ENCODE data around the gene DUSP15.
A peak's percentile ranks its signal among the peaks of the same experiment; 100 is the strongest.

Gene DUSP15

GRCh38 chr20:31908016-31908415 is 37.7 kb upstream of the DUSP15 start:
- peaks cover 0 to 5% of the 10 kb centered on the region in 2 donors for H3K4me1 ChIP-seq (ENCODE audit: control insufficient read depth in 2 of 2, insufficient read depth in 1 of 2, low read depth in 1 of 2, low read length in 2 of 2)

GRCh38 chr20:31907046-31907445 is 36.7 kb upstream of the DUSP15 start:
- H3K9ac ChIP-seq (ENCODE audit: low read depth, low read length, poor library complexity), result no peak overlapping the region
- no peak overlapping the region for H3K14ac ChIP-seq (ENCODE audit: low read length)
- no peak overlapping the region for H3K23ac ChIP-seq (ENCODE audit: low read depth, low read length, poor library complexity)
- H3K18ac ChIP-seq (ENCODE audit: low read length), result no peak overlapping the region
- no CpG with 5 or more reads among the region's 5 CpGs for WGBS, 2 donors (ENCODE audit: extremely low coverage in 2 of 2, insufficient read length in 2 of 2, insufficient replicate concordance in 1 of 2)
- H3K36me3 ChIP-seq (replicated peaks in 1 of 2; ENCODE audit: control insufficient read depth in 2 of 2, insufficient read depth in 2 of 2, low read length in 2 of 2), result no peaks in the 10 kb centered on the region
- H4K8ac ChIP-seq (ENCODE audit: low read depth, low read length), result no peak overlapping the region
- H2BK120ac ChIP-seq (ENCODE audit: low read depth, low read length), result no peak overlapping the region
- no peak overlapping the region for H2BK15ac ChIP-seq (ENCODE audit: low read length)
- H2BK5ac ChIP-seq (ENCODE audit: low read length), result no peak overlapping the region
- H2AK5ac ChIP-seq (ENCODE audit: low read depth, low read length), result no peak overlapping the region
- H3K4me2 ChIP-seq (ENCODE audit: insufficient read depth, low read length, poor library complexity, severe bottlenecking), result no peak overlapping the region
- H2BK12ac ChIP-seq (ENCODE audit: low read length), result no peak overlapping the region
- H3K4me3 ChIP-seq (ENCODE audit: low read length in 2 of 2), result no peak overlapping the region
- peaks cover 0 to 5% of the 10 kb centered on the region in 2 donors for H3K4me1 ChIP-seq (ENCODE audit: control insufficient read depth in 2 of 2, insufficient read depth in 1 of 2, low read depth in 1 of 2, low read length in 2 of 2)
- no peak overlapping the region for H3K27ac ChIP-seq (replicated peaks; ENCODE audit: low read length)
- no peak overlapping the region for H4K91ac ChIP-seq (ENCODE audit: low read depth, low read length, poor library complexity)
- no peaks in the 10 kb centered on the region for H3K79me1 ChIP-seq (ENCODE audit: low read depth, low read length)
- H3K27me3 ChIP-seq (ENCODE audit: control insufficient read depth in 3 of 3, insufficient read depth in 3 of 3, low read depth in 1 of 3, low read length in 3 of 3), result no peaks in the 10 kb centered on the region
- no peak for DNase-seq (ENCODE audit: low spot score)
- no peak overlapping the region for H2AFZ ChIP-seq (ENCODE audit: low read length)
- no peaks in the 10 kb centered on the region for H3K9me3 ChIP-seq (replicated peaks in 1 of 2; ENCODE audit: control insufficient read depth in 2 of 2, insufficient read depth in 1 of 2, low read depth in 1 of 2, low read length in 2 of 2)
- no peak overlapping the region for H3K4ac ChIP-seq (ENCODE audit: low read length)

More at GRCh38 chr20:31908016-31908415, 37.7 kb upstream of the DUSP15 start:
- H3K9ac ChIP-seq (ENCODE audit: low read depth, low read length, poor library complexity), result no peak overlapping the region
- H4K8ac ChIP-seq (ENCODE audit: low read depth, low read length), result no peak overlapping the region
- H2BK15ac ChIP-seq (ENCODE audit: low read length), result no peak overlapping the region
- no peaks in the 10 kb centered on the region for H3K79me1 ChIP-seq (ENCODE audit: low read depth, low read length)
- H2BK120ac ChIP-seq (ENCODE audit: low read depth, low read length), result no peak overlapping the region
- no peak overlapping the region for H3K27ac ChIP-seq (replicated peaks; ENCODE audit: low read length)
- no peak overlapping the region for H3K4ac ChIP-seq (ENCODE audit: low read length)
- no peak overlapping the region for H2AFZ ChIP-seq (ENCODE audit: low read length)
- no peak for DNase-seq (ENCODE audit: low spot score)
- H2BK5ac ChIP-seq (ENCODE audit: low read length), result peak overlapping the region; percentile 10
- no peaks in the 10 kb centered on the region for H3K36me3 ChIP-seq (replicated peaks in 1 of 2; ENCODE audit: control insufficient read depth in 2 of 2, insufficient read depth in 2 of 2, low read length in 2 of 2)
- H2AK5ac ChIP-seq (ENCODE audit: low read depth, low read length), result peak overlapping the region; percentile 61
- H3K14ac ChIP-seq (ENCODE audit: low read length), result no peak overlapping the region
- H3K9me3 ChIP-seq (replicated peaks in 1 of 2; ENCODE audit: control insufficient read depth in 2 of 2, insufficient read depth in 1 of 2, low read depth in 1 of 2, low read length in 2 of 2), result no peaks in the 10 kb centered on the region
- WGBS, 2 donors (ENCODE audit: extremely low coverage in 2 of 2, insufficient read length in 2 of 2, insufficient replicate concordance in 1 of 2), result no CpG with 5 or more reads among the region's 5 CpGs
- H3K18ac ChIP-seq (ENCODE audit: low read length), result no peak overlapping the region
- H2BK12ac ChIP-seq (ENCODE audit: low read length), result no peak overlapping the region
- no peak overlapping the region for H3K4me3 ChIP-seq (ENCODE audit: low read length in 2 of 2)
- H3K4me2 ChIP-seq (ENCODE audit: insufficient read depth, low read length, poor library complexity, severe bottlenecking), result no peak overlapping the region
- H3K23ac ChIP-seq (ENCODE audit: low read depth, low read length, poor library complexity), result no peak overlapping the region
- H3K27me3 ChIP-seq (ENCODE audit: control insufficient read depth in 3 of 3, insufficient read depth in 3 of 3, low read depth in 1 of 3, low read length in 3 of 3), result no peaks in the 10 kb centered on the region
- no peak overlapping the region for H4K91ac ChIP-seq (ENCODE audit: low read depth, low read length, poor library complexity)

GRCh38 chr20:31906001-31906400 is 35.7 kb upstream of the DUSP15 start:
- H3K9ac ChIP-seq (ENCODE audit: low read depth, low read length, poor library complexity), result no peak overlapping the region
- H3K14ac ChIP-seq (ENCODE audit: low read length), result no peak overlapping the region
- no peaks in the 10 kb centered on the region for H3K9me3 ChIP-seq (replicated peaks in 1 of 2; ENCODE audit: control insufficient read depth in 2 of 2, insufficient read depth in 1 of 2, low read depth in 1 of 2, low read length in 2 of 2)
- H2AFZ ChIP-seq (ENCODE audit: low read length), result no peak overlapping the region
- H3K18ac ChIP-seq (ENCODE audit: low read length), result peak overlapping the region; percentile 30
- H3K27me3 ChIP-seq (ENCODE audit: control insufficient read depth in 3 of 3, insufficient read depth in 3 of 3, low read depth in 1 of 3, low read length in 3 of 3), result no peaks in the 10 kb centered on the region
- H3K36me3 ChIP-seq (replicated peaks in 1 of 2; ENCODE audit: control insufficient read depth in 2 of 2, insufficient read depth in 2 of 2, low read length in 2 of 2), result no peaks in the 10 kb centered on the region
- H3K79me1 ChIP-seq (ENCODE audit: low read depth, low read length), result no peaks in the 10 kb centered on the region
- no peak overlapping the region for H3K4me2 ChIP-seq (ENCODE audit: insufficient read depth, low read length, poor library complexity, severe bottlenecking)
- no peak overlapping the region for H3K27ac ChIP-seq (replicated peaks; ENCODE audit: low read length)
- no peak overlapping the region for H4K91ac ChIP-seq (ENCODE audit: low read depth, low read length, poor library complexity)
- H3K4me1 ChIP-seq (ENCODE audit: control insufficient read depth in 2 of 2, insufficient read depth in 1 of 2, low read depth in 1 of 2, low read length in 2 of 2), result peaks cover 0 to 1% of the 10 kb centered on the region in 2 donors
- DNase-seq (ENCODE audit: low spot score), result no peak
- no peak overlapping the region for H3K23ac ChIP-seq (ENCODE audit: low read depth, low read length, poor library complexity)
- H4K8ac ChIP-seq (ENCODE audit: low read depth, low read length), result no peak overlapping the region
- H2BK12ac ChIP-seq (ENCODE audit: low read length), result no peak overlapping the region
- H2BK5ac ChIP-seq (ENCODE audit: low read length), result no peak overlapping the region
- H3K4ac ChIP-seq (ENCODE audit: low read length), result no peak overlapping the region
- H3K4me3 ChIP-seq (ENCODE audit: low read length in 2 of 2), result no peak overlapping the region
- H2BK15ac ChIP-seq (ENCODE audit: low read length), result no peak overlapping the region
- WGBS, 2 donors (ENCODE audit: extremely low coverage in 2 of 2, insufficient read length in 2 of 2, insufficient replicate concordance in 1 of 2), result no CpG with 5 or more reads among the region's 5 CpGs
- H2BK120ac ChIP-seq (ENCODE audit: low read depth, low read length), result no peak overlapping the region
- no peak overlapping the region for H2AK5ac ChIP-seq (ENCODE audit: low read depth, low read length)

- Histone ChIP-seq H4K91ac (ENCODE audit: low read depth, low read length, poor library complexity) (no peak overlapping the region), H3K36me3 (replicated peaks in 1 of 2; ENCODE audit: control insufficient read depth in 2 of 2, insufficient read depth in 2 of 2, low read length in 2 of 2) (no peaks in the 10 kb centered on the region), H3K23ac (ENCODE audit: low read depth, low read length, poor library complexity) (no peak overlapping the region), H2BK5ac (ENCODE audit: low read length) (no peak overlapping the region), H3K9ac (ENCODE audit: low read depth, low read length, poor library complexity) (no peak overlapping the region), H2BK12ac (ENCODE audit: low read length) (no peak overlapping the region), H2AK5ac (ENCODE audit: low read depth, low read length) (no peak overlapping the region), H3K9me3 (replicated peaks in 1 of 2; ENCODE audit: control insufficient read depth in 2 of 2, insufficient read depth in 1 of 2, low read depth in 1 of 2, low read length in 2 of 2) (no peaks in the 10 kb centered on the region), H2AFZ (ENCODE audit: low read length) (no peak overlapping the region), H3K27me3 (ENCODE audit: control insufficient read depth in 3 of 3, insufficient read depth in 3 of 3, low read depth in 1 of 3, low read length in 3 of 3) (no peaks in the 10 kb centered on the region), H3K4me2 (ENCODE audit: insufficient read depth, low read length, poor library complexity, severe bottlenecking) (no peak overlapping the region), H3K79me1 (ENCODE audit: low read depth, low read length) (no peaks in the 10 kb centered on the region), H3K27ac (replicated peaks; ENCODE audit: low read length) (no peak overlapping the region), H3K4me3 (ENCODE audit: low read length in 2 of 2) (no peak overlapping the region), H3K18ac (ENCODE audit: low read length) (no peak overlapping the region), H3K4ac (ENCODE audit: low read length) (no peak overlapping the region), H2BK15ac (ENCODE audit: low read length) (no peak overlapping the region), H3K4me1 (ENCODE audit: control insufficient read depth in 2 of 2, insufficient read depth in 1 of 2, low read depth in 1 of 2, low read length in 2 of 2) (peaks cover 0 to 1% of the 10 kb centered on the region in 2 donors), H4K8ac (ENCODE audit: low read depth, low read length) (no peak overlapping the region), H3K14ac (ENCODE audit: low read length) (no peak overlapping the region), H2BK120ac (ENCODE audit: low read depth, low read length) (no peak overlapping the region)
- no CpG with 5 or more reads among the region's 1 CpG for WGBS, 2 donors (ENCODE audit: extremely low coverage in 2 of 2, insufficient read length in 2 of 2, insufficient replicate concordance in 1 of 2)
- DNase-seq (ENCODE audit: low spot score), result no peak
Measured at GRCh38 chr20:31903627-31904386, 33.5 kb upstream of the DUSP15 start.
